ENCODE measurements around the gene CHST8.

Gene CHST8

DNA sequence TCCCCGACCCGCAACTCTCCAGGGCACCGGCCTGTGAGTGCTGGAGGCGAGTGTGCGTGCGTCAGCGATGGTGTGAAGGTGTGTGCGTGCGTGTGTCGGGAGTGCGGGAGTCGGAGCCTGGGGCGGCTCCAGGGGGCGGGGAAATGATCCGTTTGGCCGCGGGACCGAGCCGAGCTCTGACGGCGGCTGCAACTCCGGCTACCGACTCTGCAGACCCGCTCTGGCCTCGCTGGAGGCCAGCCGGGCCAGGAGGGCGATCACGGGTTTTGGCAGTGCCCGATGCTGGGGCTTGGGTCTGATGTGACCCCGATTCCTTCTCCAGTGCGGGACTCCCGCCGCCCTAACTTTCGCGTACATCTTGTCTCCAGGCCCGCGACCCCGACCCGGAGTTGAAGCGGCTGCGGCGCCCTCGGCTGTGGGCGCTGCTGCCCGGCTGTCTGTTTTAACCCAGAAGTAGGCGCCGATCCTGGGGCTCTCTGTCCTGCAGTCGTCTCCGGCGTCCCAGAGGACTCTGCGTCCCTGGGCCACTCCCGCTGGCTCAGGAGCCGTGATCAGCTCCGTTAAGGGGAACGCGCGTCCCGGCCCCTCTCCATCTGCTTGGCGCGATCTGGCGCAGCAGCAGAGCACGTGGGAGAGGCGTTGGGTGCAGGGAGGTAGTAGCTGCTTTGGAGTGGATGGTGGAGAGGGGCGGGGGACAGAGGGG, 1.2 kb downstream of the CHST8 start:
- peaks cover 67% of the 10 kb centered on the region for H3K27me3 ChIP-seq (ENCODE audit: insufficient read depth, low read length)
- no peaks in the 10 kb centered on the region for H3K36me3 ChIP-seq (ENCODE audit: insufficient read depth, low read length)
- H3K4me3 ChIP-seq (ENCODE audit: low read length) = peak overlapping the region; percentile 40
- H2AFZ ChIP-seq (ENCODE audit: low read depth, low read length) = peak overlapping the region; percentile 85
- no peaks in the 10 kb centered on the region for H3K9me3 ChIP-seq (ENCODE audit: low read length)
- H3K4me1 ChIP-seq (ENCODE audit: insufficient read depth, low read length) = peaks cover 9% of the 10 kb centered on the region

DNA sequence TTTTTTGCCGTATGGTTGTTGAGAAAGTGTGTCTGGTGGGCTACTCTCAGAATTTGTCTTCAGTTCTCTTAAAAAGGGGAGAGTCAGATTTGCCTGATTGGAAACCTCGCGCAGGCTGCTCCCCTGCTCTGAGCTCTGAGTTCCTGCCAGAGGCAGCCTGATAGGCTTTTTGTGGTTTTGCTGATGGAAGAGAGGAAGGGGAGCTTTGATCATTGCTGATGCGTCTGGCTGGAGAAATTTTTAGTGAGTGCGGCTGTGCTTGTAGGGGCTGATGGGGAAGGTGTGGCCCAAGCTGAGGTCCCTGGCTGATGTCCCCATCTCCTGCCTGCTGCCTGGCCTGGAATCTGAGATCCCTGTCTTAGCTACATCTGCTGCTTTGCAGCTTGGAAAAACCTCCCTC, 2.8 kb downstream of the CHST8 start:
- no peaks in the 10 kb centered on the region for H3K9me3 ChIP-seq (ENCODE audit: low read length)
- H3K27me3 ChIP-seq (ENCODE audit: insufficient read depth, low read length) = peaks cover 69% of the 10 kb centered on the region
- peaks cover 9% of the 10 kb centered on the region for H3K4me1 ChIP-seq (ENCODE audit: insufficient read depth, low read length)
- no peak overlapping the region for H3K4me3 ChIP-seq (ENCODE audit: low read length)
- H3K36me3 ChIP-seq (ENCODE audit: insufficient read depth, low read length) = no peaks in the 10 kb centered on the region
- no peak overlapping the region for H2AFZ ChIP-seq (ENCODE audit: low read depth, low read length)

DNA sequence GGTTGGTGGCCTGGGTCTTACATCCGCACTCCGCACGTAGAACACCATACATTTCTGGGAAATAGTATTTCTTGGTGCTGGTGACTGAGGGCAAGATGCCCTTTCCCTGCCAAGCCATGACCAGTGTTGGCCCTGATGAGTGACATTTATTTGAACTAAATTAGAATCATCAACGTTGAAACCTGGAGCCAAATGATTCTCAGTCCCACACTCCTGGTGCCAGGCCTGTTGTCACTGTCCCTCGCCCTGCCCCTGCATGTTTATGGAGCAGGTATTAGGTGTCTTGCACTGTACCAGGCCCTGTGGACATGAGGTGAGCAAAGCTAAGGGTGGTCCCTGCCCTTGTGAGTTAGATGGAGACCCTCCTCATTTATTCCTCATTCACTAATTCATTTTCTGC, 5.8 kb downstream of the CHST8 start:
- Histone ChIP-seq H3K27me3 (ENCODE audit: insufficient read depth, low read length) (peaks cover 46% of the 10 kb centered on the region), H3K36me3 (ENCODE audit: insufficient read depth, low read length) (no peaks in the 10 kb centered on the region)

DNA sequence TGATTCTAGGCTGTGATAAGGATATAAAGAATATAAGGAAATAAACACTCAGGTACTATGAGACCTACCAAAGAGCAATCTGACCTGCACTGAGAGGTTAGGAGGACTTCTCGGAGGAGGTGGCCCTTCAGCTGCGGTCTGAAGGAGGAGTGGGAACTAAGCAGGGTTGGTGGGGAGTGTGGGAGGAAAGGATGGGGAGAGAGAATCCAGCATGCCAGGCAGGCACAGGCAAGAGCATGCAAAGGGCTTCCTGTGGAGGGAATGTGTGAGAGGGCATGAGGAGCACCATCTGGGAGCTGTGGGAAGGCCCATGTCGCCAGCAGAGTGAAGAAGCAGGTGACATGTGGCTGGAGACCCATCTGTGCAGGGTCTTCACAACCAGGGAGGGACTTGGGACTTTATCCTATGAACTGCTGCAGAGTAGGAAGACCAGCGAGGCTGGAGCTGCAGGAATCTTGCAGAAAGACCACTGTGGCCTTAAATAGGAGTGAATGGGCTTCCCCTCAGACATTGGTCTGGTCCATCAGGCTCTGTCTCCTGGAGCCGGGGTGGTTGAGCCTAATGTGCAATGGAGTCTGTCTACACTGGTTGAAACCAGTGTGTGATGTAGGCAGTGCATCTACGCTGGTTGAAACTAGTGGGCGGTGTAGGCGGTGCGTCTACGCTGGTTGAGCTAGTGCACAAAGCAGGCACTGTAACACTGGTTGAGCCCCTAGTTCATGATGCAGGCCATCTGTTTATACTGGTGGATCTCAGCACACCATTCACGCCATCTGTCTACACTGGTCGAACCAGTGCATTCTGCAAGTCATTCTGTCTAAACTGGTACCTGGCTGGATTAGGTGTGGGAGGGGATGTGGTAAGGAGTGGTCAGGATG, 6.4 kb downstream of the CHST8 start:
- Histone ChIP-seq H3K36me3 (ENCODE audit: insufficient read depth, low read length) (no peaks in the 10 kb centered on the region), H3K4me3 (ENCODE audit: low read length) (no peak overlapping the region), H3K27me3 (ENCODE audit: insufficient read depth, low read length) (peaks cover 39% of the 10 kb centered on the region), H3K9me3 (ENCODE audit: low read length) (no peaks in the 10 kb centered on the region), H2AFZ (ENCODE audit: low read depth, low read length) (no peak overlapping the region), H3K4me1 (ENCODE audit: insufficient read depth, low read length) (no peaks in the 10 kb centered on the region)

More for the DNA sequence above, 5.8 kb downstream of the CHST8 start:
- peaks cover 5% of the 10 kb centered on the region for H3K4me1 ChIP-seq (ENCODE audit: insufficient read depth, low read length)
- H2AFZ ChIP-seq (ENCODE audit: low read depth, low read length) = no peak overlapping the region
- no peaks in the 10 kb centered on the region for H3K9me3 ChIP-seq (ENCODE audit: low read length)
- H3K4me3 ChIP-seq (ENCODE audit: low read length) = no peak overlapping the region

DNA sequence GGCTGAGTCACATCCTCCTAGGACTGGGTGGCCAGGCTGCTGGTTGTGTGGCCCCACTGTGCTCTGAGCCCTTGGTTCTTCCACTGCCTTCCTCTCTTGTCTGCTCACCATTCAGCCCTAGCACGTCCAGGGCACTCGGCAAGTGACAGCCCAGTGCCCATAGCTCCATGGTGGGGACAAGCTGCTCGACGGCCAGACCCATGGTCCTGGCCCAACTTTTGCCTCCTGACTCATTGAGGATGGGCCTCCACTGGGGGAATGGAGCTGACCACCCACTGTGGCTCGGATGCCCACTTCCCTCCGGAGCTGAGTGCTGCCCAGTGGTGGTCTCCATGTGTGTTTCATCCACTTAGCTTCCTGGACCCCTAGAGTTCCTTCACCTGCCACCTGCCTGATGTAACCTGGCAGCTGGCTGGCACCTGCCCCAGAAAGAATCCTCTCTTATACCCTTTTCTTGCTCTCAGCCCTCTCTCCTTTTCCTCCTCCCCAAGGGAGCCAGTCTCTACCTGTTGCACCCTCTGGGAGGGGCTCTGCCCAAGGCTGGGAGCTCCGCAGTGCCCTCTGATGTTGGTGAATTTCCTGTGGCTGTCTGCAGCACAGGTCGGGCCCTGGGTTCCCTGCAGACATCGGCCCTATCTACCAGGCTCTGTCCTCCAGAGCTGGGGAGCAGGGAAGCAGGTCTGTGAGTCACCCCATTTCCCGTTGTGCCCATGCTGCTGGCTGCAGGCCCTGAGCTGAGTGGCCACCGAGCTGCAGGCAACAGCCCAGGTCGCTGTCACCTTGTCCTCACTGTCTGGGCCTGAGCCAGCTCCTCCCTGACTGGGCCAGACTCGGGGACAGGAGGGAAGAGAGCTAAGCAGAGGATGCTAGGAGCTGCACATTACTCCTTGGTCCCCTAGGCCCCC, 7.4 kb downstream of the CHST8 start:
- Histone ChIP-seq H3K4me3 (ENCODE audit: low read length) (no peak overlapping the region), H3K36me3 (ENCODE audit: insufficient read depth, low read length) (no peaks in the 10 kb centered on the region), H3K9me3 (ENCODE audit: low read length) (no peaks in the 10 kb centered on the region), H3K4me1 (ENCODE audit: insufficient read depth, low read length) (no peaks in the 10 kb centered on the region), H3K27me3 (ENCODE audit: insufficient read depth, low read length) (peaks cover 29% of the 10 kb centered on the region), H2AFZ (ENCODE audit: low read depth, low read length) (no peak overlapping the region)

DNA sequence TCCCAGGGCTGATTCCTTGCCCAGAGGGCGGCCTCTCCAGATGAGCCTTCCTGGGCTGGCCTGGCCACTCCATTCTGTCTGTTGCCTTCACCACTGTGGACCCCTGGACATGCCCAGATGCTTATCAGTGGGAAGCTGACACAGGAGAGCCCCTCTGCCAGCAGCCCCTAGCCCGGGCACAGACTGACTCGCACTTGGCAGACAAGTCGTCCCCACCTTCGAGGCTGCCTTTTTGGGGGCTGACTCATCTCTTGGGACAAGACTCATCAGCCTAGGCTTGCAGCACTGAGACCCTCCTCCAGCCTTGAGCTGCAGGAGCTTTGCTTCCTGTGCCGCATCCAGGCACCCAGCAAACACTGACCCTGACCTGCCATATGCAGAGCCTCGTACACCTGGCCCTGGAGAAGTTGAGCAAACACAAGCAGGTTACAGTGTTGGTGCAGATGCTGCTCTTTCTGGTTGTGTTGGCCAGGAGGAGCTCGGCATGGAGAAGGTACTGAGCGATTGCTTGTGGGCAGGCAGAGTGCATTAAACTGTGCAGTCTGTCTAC, 8.1 kb downstream of the CHST8 start:
- no peak overlapping the region for H3K4me3 ChIP-seq (ENCODE audit: low read length)
- no peak overlapping the region for H2AFZ ChIP-seq (ENCODE audit: low read depth, low read length)
- H3K4me1 ChIP-seq (ENCODE audit: insufficient read depth, low read length) = no peaks in the 10 kb centered on the region
- H3K27me3 ChIP-seq (ENCODE audit: insufficient read depth, low read length) = peaks cover 22% of the 10 kb centered on the region
- H3K9me3 ChIP-seq (ENCODE audit: low read length) = no peaks in the 10 kb centered on the region
- H3K36me3 ChIP-seq (ENCODE audit: insufficient read depth, low read length) = no peaks in the 10 kb centered on the region

DNA sequence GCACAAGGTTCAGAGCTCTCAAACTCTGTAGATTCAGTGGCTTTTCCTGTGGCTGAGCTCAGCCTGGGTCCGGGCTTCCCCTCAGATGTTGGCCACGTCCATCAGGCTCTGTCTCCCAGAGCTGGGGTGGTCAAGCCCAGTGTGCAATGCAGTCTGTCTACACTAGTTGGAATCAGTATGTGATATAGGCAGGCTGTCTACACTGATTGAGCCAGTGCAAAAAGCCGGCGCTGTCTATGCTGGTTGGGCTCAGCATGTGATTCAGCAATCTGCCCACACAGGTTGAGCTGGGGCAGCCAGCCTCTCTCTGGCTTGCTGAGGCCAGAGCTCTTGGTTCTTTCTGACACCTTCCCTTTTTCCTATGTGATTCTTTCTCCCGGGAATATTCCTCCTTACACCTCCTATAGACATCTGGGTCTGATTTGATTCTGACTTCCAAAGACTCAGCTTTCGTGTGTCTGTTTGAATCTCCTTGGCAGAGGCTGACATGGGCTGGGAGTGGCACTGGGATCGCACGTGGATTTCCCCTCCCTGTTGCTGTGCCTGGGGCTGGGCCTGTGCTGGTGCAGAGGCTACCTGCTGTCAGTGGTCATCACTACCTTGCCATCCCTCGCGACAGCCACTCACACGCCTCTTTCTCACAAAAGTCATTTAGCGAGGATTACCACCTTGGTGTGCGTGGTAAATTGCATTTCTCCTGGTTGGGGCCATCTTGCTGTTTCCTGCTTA, 9.3 kb downstream of the CHST8 start:
- H3K36me3 ChIP-seq (ENCODE audit: insufficient read depth, low read length) = no peaks in the 10 kb centered on the region
- peaks cover 13% of the 10 kb centered on the region for H3K27me3 ChIP-seq (ENCODE audit: insufficient read depth, low read length)
- H2AFZ ChIP-seq (ENCODE audit: low read depth, low read length) = no peak overlapping the region
- H3K4me1 ChIP-seq (ENCODE audit: insufficient read depth, low read length) = no peaks in the 10 kb centered on the region
- peaks cover under 1% of the 10 kb centered on the region for H3K9me3 ChIP-seq (ENCODE audit: low read length)
- no peak overlapping the region for H3K4me3 ChIP-seq (ENCODE audit: low read length)

DNA sequence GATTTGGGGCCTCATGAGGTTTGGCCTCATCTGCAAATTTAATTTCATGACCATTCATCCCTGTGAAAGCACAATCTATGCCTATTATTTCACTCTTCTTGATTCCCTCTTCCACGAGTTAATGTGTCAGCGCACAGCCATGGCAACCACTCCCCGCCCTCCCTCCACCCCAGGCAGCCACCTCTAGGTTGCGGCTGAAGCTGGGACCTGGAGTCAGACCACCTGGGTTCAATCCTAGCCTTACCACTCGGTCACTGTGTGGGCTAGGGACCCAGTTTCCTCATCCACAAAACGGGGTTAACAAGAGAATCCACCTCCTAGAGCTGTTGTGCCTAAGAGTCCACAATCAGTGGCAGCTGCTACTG, 9.8 kb downstream of the CHST8 start:
- no peaks in the 10 kb centered on the region for H3K4me1 ChIP-seq (ENCODE audit: insufficient read depth, low read length)
- H3K9me3 ChIP-seq (ENCODE audit: low read length) = peaks cover 3% of the 10 kb centered on the region
- H3K36me3 ChIP-seq (ENCODE audit: insufficient read depth, low read length) = no peaks in the 10 kb centered on the region
- H2AFZ ChIP-seq (ENCODE audit: low read depth, low read length) = no peak overlapping the region
- H3K27me3 ChIP-seq (ENCODE audit: insufficient read depth, low read length) = peaks cover 11% of the 10 kb centered on the region
- H3K4me3 ChIP-seq (ENCODE audit: low read length) = no peak overlapping the region

DNA sequence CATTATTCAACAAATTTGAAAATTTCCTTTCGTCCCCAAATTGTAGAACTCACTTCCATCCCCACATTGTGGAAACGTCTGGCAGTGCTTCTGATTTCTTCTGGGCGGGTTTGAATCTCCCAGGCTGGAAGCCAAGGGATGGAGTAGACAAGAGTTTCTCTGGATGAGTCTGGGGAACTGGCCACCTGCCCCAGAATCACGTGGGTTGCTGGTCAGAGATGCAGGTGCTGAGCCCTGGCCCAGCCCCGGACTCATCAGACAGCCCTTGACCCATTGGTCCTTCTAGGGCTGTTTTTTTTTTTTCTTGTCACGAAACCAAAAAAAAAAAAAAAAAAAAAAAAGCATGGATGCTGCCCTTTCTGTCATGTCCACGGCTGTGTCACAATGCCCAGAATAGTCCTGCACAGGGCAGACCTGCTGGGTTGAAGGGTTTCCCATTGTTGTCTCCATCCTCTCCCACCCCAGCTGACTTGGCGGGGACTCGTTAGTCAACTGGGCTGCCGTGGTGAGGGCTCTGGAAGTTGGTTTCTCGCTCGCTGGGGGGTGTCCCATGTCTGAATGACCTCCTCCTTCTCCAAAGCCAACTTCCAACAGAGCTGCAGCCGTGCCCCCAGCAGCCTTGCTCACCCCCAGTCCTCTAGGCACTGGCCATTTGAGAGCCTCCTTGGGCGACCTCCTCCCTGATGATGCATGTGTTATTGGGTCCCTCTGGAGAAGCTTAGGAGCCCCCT, 12.8 kb downstream of the CHST8 start:
- peaks cover 5% of the 10 kb centered on the region for H3K27me3 ChIP-seq (ENCODE audit: insufficient read depth, low read length)
- H3K4me1 ChIP-seq (ENCODE audit: insufficient read depth, low read length) = no peaks in the 10 kb centered on the region
- H3K36me3 ChIP-seq (ENCODE audit: insufficient read depth, low read length) = no peaks in the 10 kb centered on the region
- H3K9me3 ChIP-seq (ENCODE audit: low read length) = peaks cover 3% of the 10 kb centered on the region
- H3K4me3 ChIP-seq (ENCODE audit: low read length) = no peak overlapping the region
- no peak overlapping the region for H2AFZ ChIP-seq (ENCODE audit: low read depth, low read length)

DNA sequence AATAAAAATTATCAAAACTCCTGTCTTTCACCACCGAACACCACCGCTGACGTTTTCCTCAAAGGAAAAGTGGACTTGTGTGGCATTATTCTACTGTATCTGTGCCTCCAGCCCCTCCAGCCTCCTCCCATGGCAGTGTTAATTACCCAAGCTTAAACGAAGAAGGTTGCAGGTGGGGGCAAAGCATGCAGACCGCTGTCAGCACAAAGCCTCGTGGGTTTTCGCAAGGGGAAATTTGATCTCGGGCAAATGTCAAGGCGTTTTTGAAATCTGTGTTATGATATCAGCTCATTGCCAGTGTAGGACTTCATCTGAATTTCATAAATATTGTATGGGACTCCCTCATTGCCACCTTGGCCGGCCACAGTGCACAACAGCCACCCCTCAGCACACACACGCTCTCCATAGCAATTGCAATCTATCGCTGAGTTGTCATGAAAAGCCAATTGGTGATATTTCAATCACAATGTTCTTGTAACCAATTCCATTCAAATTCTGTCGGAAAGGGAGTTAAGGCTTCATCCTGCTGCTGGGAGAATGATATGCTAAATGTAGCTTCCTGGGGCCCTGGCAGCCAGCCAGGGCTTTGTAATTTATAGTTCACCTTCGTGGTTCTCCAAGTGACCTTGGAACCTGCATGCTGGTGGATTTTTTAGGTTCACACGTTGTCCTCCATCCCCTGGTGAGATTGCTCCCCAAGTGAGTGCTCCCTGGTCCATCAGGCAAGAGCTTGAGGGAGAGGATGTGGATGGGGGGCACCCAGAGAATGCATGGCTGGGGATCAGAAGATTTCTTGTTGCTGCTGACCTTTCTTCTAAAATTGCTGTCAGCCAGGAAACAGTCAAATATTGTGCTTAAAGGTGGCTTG, 16.6 kb downstream of the CHST8 start:
- Histone ChIP-seq H3K4me3 (ENCODE audit: low read length) (no peak overlapping the region), H3K4me1 (ENCODE audit: insufficient read depth, low read length) (no peaks in the 10 kb centered on the region), H3K9me3 (ENCODE audit: low read length) (peaks cover 3% of the 10 kb centered on the region), H2AFZ (ENCODE audit: low read depth, low read length) (no peak overlapping the region), H3K36me3 (ENCODE audit: insufficient read depth, low read length) (no peaks in the 10 kb centered on the region), H3K27me3 (ENCODE audit: insufficient read depth, low read length) (peaks cover 8% of the 10 kb centered on the region)

DNA sequence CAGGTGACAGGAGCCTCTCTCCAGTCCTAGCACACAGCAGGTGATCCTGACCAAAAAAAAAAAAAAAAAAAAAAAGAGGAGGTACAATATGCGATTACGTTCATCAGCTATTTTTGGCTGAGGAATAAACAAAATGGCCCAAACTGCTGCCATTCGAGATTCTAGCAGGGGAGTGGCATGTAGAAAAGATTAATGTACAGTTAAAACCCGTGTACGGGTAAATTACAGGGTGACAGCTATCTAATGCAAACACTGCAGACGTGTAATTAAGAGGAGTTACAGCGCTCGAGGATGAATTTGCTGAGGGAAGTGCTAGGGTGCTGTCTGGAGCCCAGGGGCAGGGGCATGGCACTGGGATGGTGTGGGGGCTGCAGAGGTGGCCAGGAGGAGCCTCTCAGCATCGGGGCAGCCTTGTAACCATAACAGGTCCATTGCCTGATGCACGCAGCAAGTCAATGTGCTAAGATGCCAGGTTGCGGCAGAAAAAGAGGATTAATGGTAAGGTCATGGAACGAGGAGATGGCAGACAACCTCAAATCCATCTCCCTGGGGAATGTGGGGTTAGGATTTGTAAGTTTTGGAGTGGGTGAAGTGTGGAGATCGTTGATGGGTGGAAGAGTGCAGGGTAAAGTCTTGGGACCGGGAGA, 17.4 kb downstream of the CHST8 start:
- Histone ChIP-seq H3K4me1 (ENCODE audit: insufficient read depth, low read length) (no peaks in the 10 kb centered on the region), H3K4me3 (ENCODE audit: low read length) (no peak overlapping the region), H3K27me3 (ENCODE audit: insufficient read depth, low read length) (peaks cover 8% of the 10 kb centered on the region), H3K9me3 (ENCODE audit: low read length) (peaks cover 3% of the 10 kb centered on the region), H2AFZ (ENCODE audit: low read depth, low read length) (no peak overlapping the region), H3K36me3 (ENCODE audit: insufficient read depth, low read length) (no peaks in the 10 kb centered on the region)

Data from neuron (in vitro differentiated cells).